Gastrocnemius medialis (tissue), 4 donors: ENCODE results near the gene USP37. TPM values are rescaled to one million over a fixed set of nuclear protein-coding genes. Genes with fewer than 3 reads are reported as not detected.

Experiments used
- ATAC-seq, 2 donors: fragments of 150-250 bp; one replicate each; pipeline ENCODE4 v1.9.1; 2016
- DNase-seq, 2 donors: peaks; one replicate each; pipeline ENCODE4 v3.0.0-alpha.2; 2019
- H3K27ac ChIP-seq, 4 donors: fragments of 200-600 bp; sonication (generic); 1 replicate in 1 of 4; 2 replicates in 3 of 4; pipeline ENCODE4 v1.5.1; 2016 to 2018; ENCODE audit warnings: mild to moderate bottlenecking in 2 of 4, moderate library complexity in 1 of 4
- H3K27me3 ChIP-seq, 3 donors: fragments of 200-600 bp; sonication (generic) in 2 of 3; 1 replicate in 1 of 3; 2 replicates in 2 of 3; pipeline versions ENCODE4 v1.5.1 to v1.6.0; 2016 to 2019; ENCODE audit warnings: mild to moderate bottlenecking in 1 of 3, moderate library complexity in 1 of 3
- H3K36me3 ChIP-seq, 2 donors: fragments of 200-600 bp; sonication (generic) in 1 of 2; one replicate each; pipeline ENCODE4 v1.5.1; 2017 to 2018
- H3K4me1 ChIP-seq, 2 donors: fragments of 200-600 bp; sonication (generic) in 1 of 2; one replicate each; pipeline ENCODE4 v1.5.1; 2016 to 2017; ENCODE audit warnings: mild to moderate bottlenecking in 2 of 2
- H3K4me3 ChIP-seq, 4 donors: fragments of 200-600 bp; sonication (generic) in 3 of 4; 1 replicate in 1 of 4; 2 replicates in 3 of 4; pipeline ENCODE4 v1.5.1; 2016 to 2019; ENCODE audit warnings: mild to moderate bottlenecking in 2 of 4
- H3K9me3 ChIP-seq, 3 donors: fragments of 200-600 bp; sonication (generic) in 2 of 3; 1 replicate in 1 of 3; 2 replicates in 2 of 3; pipeline ENCODE4 v1.5.1; 2016 to 2019
- CTCF ChIP-seq, 5 experiments: fragments of 450-650 bp in 3 of 5; fragments of 200-600 bp in 2 of 5; sonication (generic) in 2 of 5; IDR thresholded peaks in 4 of 5; conservative IDR thresholded peaks in 1 of 5; 1 replicate in 4 of 5; 2 replicates in 1 of 5; pipeline ENCODE4 v1.5.1; 2016 to 2019; ENCODE audit warnings: antibody characterized with exemption in 5 of 5, mild to moderate bottlenecking in 3 of 5, moderate library complexity in 3 of 5
- POLR2A ChIP-seq, 2 donors: fragments of 450-650 bp; IDR thresholded peaks; one replicate each; pipeline ENCODE4 v1.6.1; 2017; ENCODE audit warnings: antibody characterized with exemption in 2 of 2, mild to moderate bottlenecking in 2 of 2, moderate library complexity in 2 of 2
- in situ Hi-C, 4 donors: fragments of 200-750 bp; cut with MboI; loops; one replicate each; pipeline versions ENCODE4 v1.15.0 to v1.8.0; 2017; ENCODE audit warnings: low sequenced_read_pairs in 4 of 4
- intact Hi-C: fragments of 100-400 bp; cut with DNase I; formaldehyde crosslinking; loops from one replicate; pipeline ENCODE4 v1.15.1; 2023; ENCODE audit warnings: low total_unique reads
- total RNA-seq, 4 donors: library from RNA; depleted of rRNA; stranded (reverse); fragments of >200 nt; gene quantifications; one replicate each; pipeline versions ENCODE4 v1.1.0 to v1.2.3, GENCODE V29; 2016

The USP37 gene
- 10 to 100 TPM in 1 of 4 donors, 1 to 10 TPM in 3; 7.0 to 12.4 (median 8.0) TPM for total RNA-seq

DNA sequence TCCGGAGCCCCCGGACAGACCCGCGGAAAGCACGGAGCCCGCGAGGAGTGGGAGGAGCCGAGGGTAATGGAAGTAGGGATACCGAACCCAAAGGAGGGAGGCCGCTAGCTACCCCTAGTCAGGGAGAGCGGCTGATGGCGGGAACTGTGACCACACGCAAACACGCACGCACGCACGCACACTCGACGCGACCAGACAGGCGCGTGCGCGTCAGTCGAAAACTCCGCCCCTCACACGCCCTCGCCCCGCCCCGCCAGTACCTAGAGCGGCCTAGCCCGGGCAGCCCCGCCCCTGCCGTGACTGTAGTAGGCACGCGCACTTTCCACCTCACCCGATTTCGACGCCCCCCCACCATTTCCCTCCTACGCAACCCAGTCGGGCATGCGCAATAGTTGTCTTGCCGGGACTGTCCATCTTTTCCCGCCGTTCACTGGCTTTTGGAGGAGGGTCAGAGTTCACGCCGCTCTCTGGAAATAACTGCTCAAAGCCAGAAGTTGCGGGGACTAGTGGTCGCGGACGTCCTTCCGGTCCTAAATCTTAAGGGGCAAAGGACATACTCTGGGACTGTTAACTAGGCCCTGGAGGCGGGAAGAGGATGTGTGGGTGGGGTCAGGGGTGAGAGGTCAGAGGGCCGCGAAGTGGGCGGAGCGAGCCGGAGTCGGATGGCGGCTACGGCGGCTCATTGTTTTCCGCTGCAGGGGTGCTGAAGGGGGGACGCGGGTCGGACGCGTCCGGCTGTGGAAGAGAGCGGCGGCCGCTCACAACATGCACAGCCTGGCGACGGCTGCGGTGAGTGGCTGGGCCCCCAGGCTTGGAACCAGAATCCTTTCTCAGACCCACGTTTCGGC lies at the start of gene USP37, which contains the start of gene CNOT9:
USP37 (minus strand) TSS at position 162 of the 848 bp plus-strand sequence. CDS start 9,698 bp downstream, outside the sequence.
CNOT9 (plus strand) TSS at position 650 of the 848 bp plus-strand sequence; CDS start at position 766, 116 bp downstream.
- Histone ChIP-seq H3K27ac (peak within 1 kb of the TSS; percentile 94 to 96 (median 96)), H3K4me1 (peaks cover 31 to 44% of the 10 kb centered on the region in 2 donors), H3K9me3 (no peaks in the 10 kb centered on the region), H3K36me3 (peaks cover 0 to 6% of the 10 kb centered on the region in 2 donors), H3K27me3 (no peaks in the 10 kb centered on the region), H3K4me3 (peak within 1 kb of the TSS; percentile 77 to 90 (median 78))
- ATAC-seq (peak; percentile 89 to 95), DNase-seq (peak; percentile 99)
- in situ Hi-C loops = loop anchor here in 1 of 4 donors (10.0 kb wide), 1 partner anchor 294 kb away; the partner anchor contains the start of genes AAMP and PNKD
- TF ChIP-seq POLR2A (IDR thresholded peaks at IDR 0.05) = peak; percentile 75
- TF ChIP-seq CTCF (IDR thresholded peaks at IDR 0.05 in 4 of 5, conservative IDR thresholded peaks at IDR 0.05 in 1 of 5) = no peak
- intact Hi-C loops = loop anchor here (1.0 to 5.0 kb wide), 5 partner anchors 90 to 592 kb away; partner anchors contain the start of genes ARPC2, BCS1L, NHEJ1 and TMBIM1

DNA sequence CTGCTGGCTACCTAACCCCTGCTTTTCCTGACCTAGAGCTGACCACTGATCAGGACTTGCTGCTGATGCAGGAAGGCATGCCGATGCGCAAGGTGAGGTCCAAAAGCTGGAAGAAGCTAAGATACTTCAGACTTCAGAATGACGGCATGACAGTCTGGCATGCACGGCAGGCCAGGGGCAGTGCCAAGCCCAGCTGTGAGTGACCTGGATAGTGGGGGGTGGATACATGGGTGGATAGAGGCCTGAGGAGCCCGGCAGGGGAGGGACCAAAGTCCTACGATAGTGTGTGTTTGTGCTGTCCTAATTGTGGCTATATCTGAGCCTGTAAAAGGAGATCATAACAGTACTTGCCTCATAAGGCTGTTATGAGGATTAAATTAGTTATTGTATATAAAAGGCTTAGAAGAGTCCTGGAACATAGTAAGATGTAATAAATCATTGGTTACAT lies 47.7 kb upstream of the USP37 start:
- Histone ChIP-seq H3K4me1 (peaks cover 16 to 31% of the 10 kb centered on the region in 2 donors), H3K9me3 (no peaks in the 10 kb centered on the region), H3K27me3 (no peaks in the 10 kb centered on the region), H3K4me3 (no peak overlapping the region), H3K36me3 (peaks cover 0 to 19% of the 10 kb centered on the region in 2 donors), H3K27ac (peak overlapping the region; percentile 19 to 88 (median 76))
- peak in 1 of 2 donors; percentile 25 for ATAC-seq
- DNase-seq = no peak
- intact Hi-C loops = no loop called here
- in situ Hi-C loops = no loop called here
- TF ChIP-seq POLR2A (IDR thresholded peaks at IDR 0.05) (no peak), CTCF (IDR thresholded peaks at IDR 0.05 in 4 of 5, conservative IDR thresholded peaks at IDR 0.05 in 1 of 5) (no peak)

GRCh38 chr2:218607436-218608115 lies 39.4 kb upstream of the USP37 start, which contains the start of gene PLCD4:
PLCD4 (plus strand) TSS chr2:218607899; CDS start chr2:218615740, 7,841 bp downstream.
- peak; percentile 73 to 84 for TF ChIP-seq POLR2A (IDR thresholded peaks at IDR 0.05)
- no peak for TF ChIP-seq CTCF (IDR thresholded peaks at IDR 0.05 in 4 of 5, conservative IDR thresholded peaks at IDR 0.05 in 1 of 5)
- Histone ChIP-seq H3K36me3 (no peaks in the 10 kb centered on the region), H3K9me3 (no peaks in the 10 kb centered on the region), H3K4me1 (peaks cover 47 to 60% of the 10 kb centered on the region in 2 donors), H3K27ac (peak within 1 kb of the TSS; percentile 87 to 89 (median 88)), H3K4me3 (peak within 1 kb of the TSS; percentile 46 to 60 (median 54)), H3K27me3 (no peaks in the 10 kb centered on the region)
- DNase-seq (peak; percentile 70 to 89), ATAC-seq (peak; percentile 65 to 81)
- intact Hi-C loops (loop anchor here (5.0 kb wide), 1 partner anchor 50 kb away; the partner anchor contains the start of genes BCS1L and ZNF142), in situ Hi-C loops (no loop called here)

DNA sequence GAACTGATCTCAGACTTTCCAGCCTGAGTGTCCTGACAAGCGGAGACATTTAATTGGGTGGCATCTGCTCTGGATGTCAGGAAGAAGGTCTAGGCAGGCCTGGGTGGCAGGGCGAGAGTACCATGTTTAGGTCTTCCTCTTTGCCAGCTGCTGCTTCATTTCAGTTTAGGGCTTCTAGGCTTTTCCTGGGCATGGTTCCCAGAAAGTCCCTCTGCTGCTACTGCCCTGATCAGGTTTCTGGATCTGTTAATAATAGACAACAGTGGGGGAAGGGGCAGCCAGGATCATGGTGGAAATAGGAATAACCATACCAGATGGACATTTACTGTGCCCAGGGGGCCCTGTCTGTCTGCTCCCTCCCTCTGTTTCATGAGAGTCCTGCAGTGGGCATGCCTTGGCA lies 37.3 kb upstream of the USP37 start:
- Histone ChIP-seq H3K4me1 (peaks cover 40 to 42% of the 10 kb centered on the region in 2 donors), H3K4me3 (no peak overlapping the region), H3K27ac (peak overlapping the region; percentile 87 to 89 (median 88)), H3K9me3 (no peaks in the 10 kb centered on the region), H3K27me3 (no peaks in the 10 kb centered on the region), H3K36me3 (no peaks in the 10 kb centered on the region)
- TF ChIP-seq POLR2A (IDR thresholded peaks at IDR 0.05) = no peak
- TF ChIP-seq CTCF (IDR thresholded peaks at IDR 0.05 in 4 of 5, conservative IDR thresholded peaks at IDR 0.05 in 1 of 5) = no peak
- in situ Hi-C loops (no loop called here), intact Hi-C loops (loop anchor here (2.0 to 5.0 kb wide), 2 partner anchors 35 to 52 kb away; partner anchors contain the start of genes BCS1L and ZNF142)
- ATAC-seq (peak; percentile 89 to 92), DNase-seq (peak; percentile 85 to 92)
